ENCODE data around the gene RNF169.
"Not testable (repeated sequence)": the region's sequence is repeated elsewhere in the genome, so short reads cannot be mapped to it uniquely, and the experiment has no call there.

The RNF169 gene

DNA sequence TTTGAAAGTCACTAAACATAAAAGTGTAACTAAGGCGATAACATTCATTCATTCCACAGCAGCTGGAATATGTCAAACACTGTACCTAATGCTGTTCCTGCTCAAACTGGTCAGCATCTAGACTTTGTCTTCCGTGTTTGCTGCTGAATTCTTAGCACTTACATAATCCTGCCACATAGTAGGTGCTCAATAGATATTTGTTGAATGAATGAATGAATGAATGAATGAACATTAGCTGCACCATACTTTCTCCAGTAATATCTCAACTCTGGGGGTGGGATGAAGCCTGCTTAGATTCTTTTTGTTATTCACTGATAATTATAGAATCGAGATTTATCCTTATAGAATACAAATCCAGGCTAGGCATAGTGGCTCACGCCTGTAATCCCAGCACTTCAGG, 6.6 kb upstream of the RNF169 start:
- DNase-seq, result no peak
- no peak for TF ChIP-seq CTCF (IDR thresholded peaks at IDR 0.05)
- no peaks in the 10 kb centered on the region for H3K36me3 Mint-ChIP-seq (ENCODE audit: low read depth)
- no peak overlapping the region for H3K27ac Mint-ChIP-seq
- H3K4me3 Mint-ChIP-seq, result no peak overlapping the region
- peaks cover under 1% of the 10 kb centered on the region for H3K4me1 Mint-ChIP-seq
- peaks cover 14% of the 10 kb centered on the region for H3K27me3 Mint-ChIP-seq (ENCODE audit: low read depth, poor library complexity)
- H3K9me3 Mint-ChIP-seq, result peaks cover 16% of the 10 kb centered on the region

- H3K9me3 Mint-ChIP-seq, result peaks cover 16% of the 10 kb centered on the region
Measured at GRCh38 chr11:74743640-74744039, 5.0 kb upstream of the RNF169 start.

DNA sequence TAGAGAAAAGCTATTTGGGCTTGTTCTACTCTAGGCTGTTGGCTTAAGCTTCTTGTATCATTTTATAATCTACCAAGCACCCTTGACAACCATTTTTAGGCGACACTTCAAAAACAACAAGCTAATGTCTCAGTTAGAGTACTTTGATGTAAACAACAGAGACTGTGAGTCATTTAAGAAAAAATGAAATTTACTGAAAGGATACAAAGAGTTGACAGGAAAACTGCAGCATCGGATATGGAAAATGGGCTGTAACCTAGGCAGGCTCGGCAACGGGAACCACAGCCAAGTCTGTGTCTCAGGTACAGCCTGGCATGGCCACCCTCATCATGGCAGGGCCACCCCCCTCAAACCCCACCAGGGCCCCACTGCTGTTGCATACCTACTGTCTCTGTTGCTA, 4.4 kb upstream of the RNF169 start:
- peaks cover 16% of the 10 kb centered on the region for H3K9me3 Mint-ChIP-seq
- H3K4me1 Mint-ChIP-seq, result peaks cover 15% of the 10 kb centered on the region
- DNase-seq, result no peak
- H3K27me3 Mint-ChIP-seq (ENCODE audit: low read depth, poor library complexity), result peaks cover 9% of the 10 kb centered on the region
- H3K27ac Mint-ChIP-seq, result no peak overlapping the region
- TF ChIP-seq CTCF (IDR thresholded peaks at IDR 0.05), result no peak
- no peak overlapping the region for H3K4me3 Mint-ChIP-seq
- H3K36me3 Mint-ChIP-seq (ENCODE audit: low read depth), result no peaks in the 10 kb centered on the region

More at GRCh38 chr11:74743640-74744039, 5.0 kb upstream of the RNF169 start:
- Mint-ChIP-seq H3K4me3 (no peak overlapping the region), H3K4me1 (peaks cover 15% of the 10 kb centered on the region), H3K27ac (no peak overlapping the region), H3K36me3 (ENCODE audit: low read depth) (no peaks in the 10 kb centered on the region), H3K27me3 (ENCODE audit: low read depth, poor library complexity) (peaks cover 9% of the 10 kb centered on the region)
- DNase-seq, result no peak
- TF ChIP-seq CTCF (IDR thresholded peaks at IDR 0.05), result no peak

DNA sequence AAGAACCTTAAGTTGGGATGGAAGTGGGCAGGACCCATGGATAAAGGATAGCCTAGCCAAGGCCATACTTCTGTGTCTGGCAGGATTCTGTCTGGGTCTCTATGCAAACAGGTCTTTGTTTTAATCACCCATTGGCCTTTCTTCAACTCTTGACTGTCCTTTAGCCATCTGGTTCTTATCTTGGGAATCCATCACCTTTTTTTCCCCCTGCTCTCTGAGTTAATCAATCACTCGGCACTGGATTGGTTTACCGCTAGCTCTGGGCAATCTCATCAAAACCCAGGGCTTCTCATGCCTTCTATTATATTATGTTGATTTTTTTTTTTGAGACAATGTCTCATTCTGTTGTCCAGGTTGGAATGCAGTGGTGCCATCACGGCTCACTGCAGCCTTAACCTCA, 1.8 kb upstream of the RNF169 start:
- peaks cover 8% of the 10 kb centered on the region for H3K9me3 Mint-ChIP-seq
- H3K27me3 Mint-ChIP-seq (ENCODE audit: low read depth, poor library complexity), result peaks cover 5% of the 10 kb centered on the region
- peaks cover 12% of the 10 kb centered on the region for H3K36me3 Mint-ChIP-seq (ENCODE audit: low read depth)
- TF ChIP-seq CTCF (IDR thresholded peaks at IDR 0.05), result no peak
- no peak overlapping the region for H3K4me3 Mint-ChIP-seq
- no peak overlapping the region for H3K27ac Mint-ChIP-seq
- no peak for DNase-seq
- H3K4me1 Mint-ChIP-seq, result peaks cover 31% of the 10 kb centered on the region

GRCh38 chr11:74749127-74749964, 697 bp downstream of the RNF169 start:
- Mint-ChIP-seq H3K27me3 (ENCODE audit: low read depth, poor library complexity) (no peaks in the 10 kb centered on the region), H3K36me3 (ENCODE audit: low read depth) (peaks cover 26% of the 10 kb centered on the region), H3K9me3 (peaks cover 8% of the 10 kb centered on the region), H3K4me1 (peaks cover 31% of the 10 kb centered on the region), H3K4me3 (peak overlapping the region; percentile 92), H3K27ac (peak overlapping the region; percentile 48)
- no peak for TF ChIP-seq CTCF (IDR thresholded peaks at IDR 0.05)
- DNase-seq, result peak; percentile 54

DNA sequence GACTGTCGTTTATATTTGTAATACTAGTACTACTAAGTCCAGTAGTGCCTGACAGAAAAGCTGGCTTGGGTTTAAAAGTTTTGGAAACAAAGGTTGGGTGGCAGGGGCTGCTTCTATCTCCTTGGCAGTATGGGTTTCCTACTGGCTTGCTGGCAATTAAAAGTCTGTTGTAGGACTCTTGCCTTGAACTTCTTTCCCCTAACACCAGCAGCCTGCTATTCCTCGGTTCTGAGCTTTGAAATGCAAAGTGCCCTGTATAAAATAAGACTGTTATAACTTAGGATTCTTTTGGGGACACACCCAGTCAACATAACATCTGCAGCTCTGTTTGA, 1.3 kb downstream of the RNF169 start:
- Mint-ChIP-seq H3K9me3 (peaks cover 8% of the 10 kb centered on the region), H3K36me3 (ENCODE audit: low read depth) (peaks cover 26% of the 10 kb centered on the region), H3K27ac (peak overlapping the region; percentile 48), H3K4me1 (peaks cover 31% of the 10 kb centered on the region), H3K27me3 (ENCODE audit: low read depth, poor library complexity) (no peaks in the 10 kb centered on the region), H3K4me3 (peak overlapping the region; percentile 92)
- no peak for TF ChIP-seq CTCF (IDR thresholded peaks at IDR 0.05)
- DNase-seq, result no peak

- H3K4me1 Mint-ChIP-seq, result peaks cover 31% of the 10 kb centered on the region
- not testable (repeated sequence) for H3K27me3 Mint-ChIP-seq (ENCODE audit: low read depth, poor library complexity); H3K27ac Mint-ChIP-seq
Measured at GRCh38 chr11:74750598-74750997, 1.9 kb downstream of the RNF169 start.

More at GRCh38 chr11:74750598-74750997, 1.9 kb downstream of the RNF169 start:
- Mint-ChIP-seq H3K4me3 (peak overlapping the region; percentile 92), H3K9me3 (peaks cover 12% of the 10 kb centered on the region), H3K36me3 (ENCODE audit: low read depth) (peaks cover 30% of the 10 kb centered on the region)
- DNase-seq, result not testable (repeated sequence)

All from nephron progenitor cell (in vitro differentiated cells).